Testis (tissue), 3 donors: ENCODE measurements around the gene MARCHF9. TPM values are rescaled to one million over a fixed set of nuclear protein-coding genes. Genes with fewer than 3 reads are reported as not detected.

ENCODE experiments used
- DNase-seq: peaks from one replicate; pipeline ENCODE4 v3.0.0-alpha.2; 2019
- H3K27ac ChIP-seq, 2 donors: fragments of 200-600 bp; sonication (generic); one replicate each; pipeline ENCODE4 v1.5.1; 2019
- H3K27me3 ChIP-seq: fragments of 200-600 bp; sonication (generic); one replicate; pipeline ENCODE4 v1.5.1; 2019
- H3K36me3 ChIP-seq: fragments of 200-600 bp; sonication (generic); one replicate; pipeline ENCODE4 v1.5.1; 2017; ENCODE audit warnings: low read depth; ENCODE audit errors: missing control alignments
- H3K4me1 ChIP-seq: fragments of 200-600 bp; sonication (generic); one replicate; pipeline ENCODE4 v1.5.1; 2019
- H3K4me3 ChIP-seq, 2 donors: fragments of 200-600 bp; sonication (generic); one replicate each; pipeline ENCODE4 v1.5.1; 2017 to 2019
- H3K9me3 ChIP-seq: fragments of 200-600 bp; sonication (generic); one replicate; pipeline ENCODE4 v1.5.1; 2017
- CTCF ChIP-seq, 3 experiments: fragments of 450-650 bp in 2 of 3; fragments of 200-600 bp in 1 of 3; sonication (generic) in 1 of 3; IDR thresholded peaks; one replicate each; pipeline ENCODE4 v1.5.1; 2016 to 2019; ENCODE audit warnings: antibody characterized with exemption in 3 of 3, mild to moderate bottlenecking in 2 of 3, moderate library complexity in 1 of 3
- POLR2A ChIP-seq: fragments of 450-650 bp; IDR thresholded peaks from one replicate; pipeline ENCODE4 v1.6.1; 2017; ENCODE audit warnings: antibody characterized with exemption, mild to moderate bottlenecking, moderate library complexity
- WGBS, 2 donors: methylation state at CpG; one replicate each; pipeline ENCODE4 v1.1.5; 2018; 5-methylcytosine and 5-hydroxymethylcytosine counted together
- intact Hi-C: fragments of 100-400 bp; cut with DNase I; formaldehyde crosslinking; loops from one replicate; pipeline ENCODE4 v1.15.1; 2023; ENCODE audit warnings: low total_unique reads
- polyA plus RNA-seq: library from polyadenylated mRNA; stranded (reverse); fragments of 350-450 nt; fragmentation: Illumina TruSeq; extraction: RNeasy Lipid Tissue Mini Kit (QIAGEN cat#74804); gene quantifications from one replicate; pipeline ENCODE4 v1.2.3, GENCODE V29; 2014; ENCODE audit warnings: low read depth, low replicate concordance; ENCODE audit not compliant: insufficient read depth
- total RNA-seq, 2 donors: library from RNA; depleted of rRNA; stranded (reverse); fragments of >200 nt; gene quantifications; one replicate each; pipeline ENCODE4 v1.2.3, GENCODE V29; 2016

MARCHF9 gene
- total and polyA plus RNA-seq, 3 donors from 2014 or later: 8.4 to 15.1 (median 9.2) TPM

GRCh38 chr12:57753756-57754337, 1.1 kb upstream of the MARCHF9 start:
- H3K4me3 ChIP-seq: no peak overlapping the region
- no peaks in the 10 kb centered on the region for H3K27me3 ChIP-seq
- intact Hi-C loops: no loop called here
- WGBS, 2 donors: 0 to 13% methylated on average over 1 of the region's 1 CpG
- peaks cover 27% of the 10 kb centered on the region for H3K4me1 ChIP-seq
- H3K27ac ChIP-seq: no peak overlapping the region
- TF ChIP-seq CTCF (IDR thresholded peaks at IDR 0.05) (no peak), POLR2A (no peak)
- no peak for DNase-seq
- no peaks in the 10 kb centered on the region for H3K9me3 ChIP-seq
- H3K36me3 ChIP-seq: peaks cover 2% of the 10 kb centered on the region

- Histone ChIP-seq H3K36me3 (no peaks in the 10 kb centered on the region), H3K4me1 (peaks cover 27% of the 10 kb centered on the region), H3K27ac (no peak overlapping the region), H3K9me3 (no peaks in the 10 kb centered on the region), H3K4me3 (peak overlapping the region; percentile 70 to 71), H3K27me3 (no peaks in the 10 kb centered on the region)
- intact Hi-C loops: no loop called here
- 0% methylated on average over 18 of the region's 34 CpGs; no CpG with 5 or more reads in 1 of the 2 donors for WGBS, 2 donors
- TF ChIP-seq CTCF (IDR thresholded peaks at IDR 0.05) (no peak), POLR2A (no peak)
- no peak for DNase-seq
Measured at GRCh38 chr12:57755194-57755453, 221 bp downstream of the MARCHF9 start.

- H3K27ac ChIP-seq: no peak overlapping the region
- intact Hi-C loops: no loop called here
- no peak for DNase-seq
- no peaks in the 10 kb centered on the region for H3K27me3 ChIP-seq
- 2 to 16% methylated on average over 10 to 51 of the region's 76 CpGs for WGBS, 2 donors
- H3K4me1 ChIP-seq: peaks cover 27% of the 10 kb centered on the region
- TF ChIP-seq CTCF (IDR thresholded peaks at IDR 0.05): no peak
- TF ChIP-seq POLR2A: no peak
- no peaks in the 10 kb centered on the region for H3K36me3 ChIP-seq
- H3K4me3 ChIP-seq: peak overlapping the region; percentile 70 to 71
- no peaks in the 10 kb centered on the region for H3K9me3 ChIP-seq
Measured at GRCh38 chr12:57755454-57756372, 810 bp downstream of the MARCHF9 start.

GRCh38 chr12:57756406-57757341, 1.8 kb downstream of the MARCHF9 start:
- Histone ChIP-seq H3K9me3 (no peaks in the 10 kb centered on the region), H3K27ac (no peak overlapping the region), H3K4me3 (peak overlapping the region in 1 of 2 donors; percentile 70), H3K27me3 (no peaks in the 10 kb centered on the region), H3K36me3 (no peaks in the 10 kb centered on the region), H3K4me1 (peaks cover 19% of the 10 kb centered on the region)
- 48 to 68% methylated on average over 19 to 22 of the region's 22 CpGs for WGBS, 2 donors
- TF ChIP-seq CTCF (IDR thresholded peaks at IDR 0.05) (peak in 2 of 3 experiments; percentile 16 to 45), POLR2A (no peak)
- peak; percentile 57 for DNase-seq
- intact Hi-C loops: no loop called here
